Smooth muscle cell (in vitro differentiated cells): ENCODE results near the gene TRMT2A. TPM values are rescaled to one million over a fixed set of nuclear protein-coding genes. Genes with fewer than 3 reads are reported as not detected.

ENCODE experiments used
- DNase-seq: peaks from one replicate; lab custom pipeline; 2025; ENCODE audit not compliant: unreplicated experiment; lab: John Stamatoyannopoulos, UW
- H2AFZ ChIP-seq: fragments of 200-600 bp; sonication (generic); 2 replicates; pipeline ENCODE4 v1.6.0; 2016; ENCODE audit warnings: antibody characterized with exemption, low read depth, mild to moderate bottlenecking
- H3F3A ChIP-seq: fragments of 200-600 bp; sonication (generic); 2 replicates; pipeline ENCODE4 v1.6.0; 2017; ENCODE audit warnings: antibody characterized with exemption, low read depth
- H3K27ac ChIP-seq: fragments of 200-600 bp; sonication (generic); 2 replicates; pipeline ENCODE4 v1.5.1; 2016; ENCODE audit warnings: low read depth, mild to moderate bottlenecking
- H3K27me3 ChIP-seq: fragments of 200-600 bp; sonication (generic); 2 replicates; pipeline ENCODE4 v1.6.1; 2016; ENCODE audit warnings: low read depth, mild to moderate bottlenecking
- H3K36me3 ChIP-seq: fragments of 200-600 bp; sonication (generic); 2 replicates; pipeline ENCODE4 v1.5.1; 2016; ENCODE audit warnings: low read depth
- H3K4me1 ChIP-seq: fragments of 200-600 bp; sonication (generic); 2 replicates; pipeline ENCODE4 v1.5.1; 2016; ENCODE audit warnings: low read depth
- H3K4me2 ChIP-seq: fragments of 200-600 bp; sonication (generic); 2 replicates; pipeline ENCODE4 v1.6.0; 2016; ENCODE audit warnings: mild to moderate bottlenecking
- H3K4me3 ChIP-seq: fragments of 200-600 bp; sonication (generic); 2 replicates; pipeline ENCODE4 v1.5.1; 2016; ENCODE audit warnings: mild to moderate bottlenecking
- H3K79me2 ChIP-seq: fragments of 200-600 bp; sonication (generic); 2 replicates; pipeline ENCODE4 v1.6.0; 2016; ENCODE audit warnings: low read depth, mild to moderate bottlenecking
- H3K9ac ChIP-seq: fragments of 200-600 bp; sonication (generic); 2 replicates; pipeline ENCODE4 v1.6.0; 2016; ENCODE audit warnings: low read depth
- H3K9me3 ChIP-seq: fragments of 200-600 bp; sonication (generic); replicated peaks from 2 replicates; pipeline ENCODE4 v1.5.1; 2016; ENCODE audit warnings: low read depth
- H4K20me1 ChIP-seq: fragments of 200-600 bp; sonication (generic); 2 replicates; pipeline ENCODE4 v1.6.0; 2016; ENCODE audit warnings: low read depth
- WGBS: methylation state at CpG from one replicate; pipeline ENCODE4 v1.1.7; 2016; ENCODE audit warnings: low lambda C conversion rate; 5-methylcytosine and 5-hydroxymethylcytosine counted together
- polyA plus RNA-seq: library from polyadenylated mRNA; unstranded; fragments of >200 nt; fragmentation: Nextera tagmentation; extraction: Ambion mirVana; gene quantifications from 2 replicates; pipeline ENCODE4 v1.2.1, GENCODE V29; 2016
- total RNA-seq: library from RNA; depleted of rRNA; stranded (reverse); fragments of >200 nt; gene quantifications from 2 replicates; pipeline ENCODE4 v1.2.3, GENCODE V29; 2014
- TF ChIP-seq, protein P1 (sequence below): fragments of 200-600 bp; sonication (generic); IDR thresholded peaks from 2 replicates; pipeline ENCODE4 v1.5.1; 2017; ENCODE audit warnings: borderline replicate concordance, mild to moderate bottlenecking, antibody characterized with exemption; ENCODE audit not compliant: insufficient read depth, poor library complexity, severe bottlenecking

Gene TRMT2A
- total and polyA plus RNA-seq, 2 experiments from 2014 or later = 21.1 to 32.1 TPM

DNA sequence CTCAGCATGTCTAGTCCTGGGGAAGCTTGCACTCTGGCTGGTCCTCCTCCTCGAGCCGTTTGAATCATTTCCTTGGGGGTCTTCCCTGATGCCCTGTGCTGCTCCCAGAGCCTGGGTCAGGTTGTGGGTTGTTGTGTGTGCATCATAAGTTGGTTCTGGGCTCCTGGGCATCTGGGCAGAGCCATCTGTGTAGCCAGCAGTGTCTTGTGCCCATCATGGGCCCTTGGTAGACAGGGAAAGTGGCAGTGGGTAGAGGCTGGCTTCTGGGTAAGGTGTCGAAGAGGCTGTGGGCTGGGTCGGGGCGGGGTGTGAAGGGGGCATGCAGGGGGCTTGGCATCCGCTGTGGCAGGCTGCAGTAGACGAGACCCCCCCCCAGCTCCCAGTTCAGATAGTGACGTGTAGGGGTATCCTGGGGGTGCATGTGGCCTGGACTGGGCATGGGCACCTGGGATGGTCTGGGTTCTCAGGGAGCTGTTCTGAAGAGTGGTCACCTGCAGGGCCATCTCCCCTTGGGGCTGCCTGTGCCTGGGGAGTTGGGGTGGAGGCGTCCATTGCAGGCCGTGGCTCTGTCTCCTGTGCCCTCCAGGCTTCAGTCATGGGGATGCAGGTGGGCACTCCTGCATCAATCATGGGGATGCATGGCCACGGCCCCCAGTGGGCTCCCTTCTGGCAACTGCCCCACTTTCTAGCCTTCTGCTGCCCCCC, 7.2 kb upstream of the TRMT2A start:
- TF ChIP-seq, protein P1, sequence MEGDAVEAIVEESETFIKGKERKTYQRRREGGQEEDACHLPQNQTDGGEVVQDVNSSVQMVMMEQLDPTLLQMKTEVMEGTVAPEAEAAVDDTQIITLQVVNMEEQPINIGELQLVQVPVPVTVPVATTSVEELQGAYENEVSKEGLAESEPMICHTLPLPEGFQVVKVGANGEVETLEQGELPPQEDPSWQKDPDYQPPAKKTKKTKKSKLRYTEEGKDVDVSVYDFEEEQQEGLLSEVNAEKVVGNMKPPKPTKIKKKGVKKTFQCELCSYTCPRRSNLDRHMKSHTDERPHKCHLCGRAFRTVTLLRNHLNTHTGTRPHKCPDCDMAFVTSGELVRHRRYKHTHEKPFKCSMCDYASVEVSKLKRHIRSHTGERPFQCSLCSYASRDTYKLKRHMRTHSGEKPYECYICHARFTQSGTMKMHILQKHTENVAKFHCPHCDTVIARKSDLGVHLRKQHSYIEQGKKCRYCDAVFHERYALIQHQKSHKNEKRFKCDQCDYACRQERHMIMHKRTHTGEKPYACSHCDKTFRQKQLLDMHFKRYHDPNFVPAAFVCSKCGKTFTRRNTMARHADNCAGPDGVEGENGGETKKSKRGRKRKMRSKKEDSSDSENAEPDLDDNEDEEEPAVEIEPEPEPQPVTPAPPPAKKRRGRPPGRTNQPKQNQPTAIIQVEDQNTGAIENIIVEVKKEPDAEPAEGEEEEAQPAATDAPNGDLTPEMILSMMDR = no peak
- 98% methylated on average over 7 of the region's 11 CpGs for WGBS
- H3K9me3 ChIP-seq = no peaks in the 10 kb centered on the region
- H3K27me3 ChIP-seq = no peaks in the 10 kb centered on the region
- peaks cover 7% of the 10 kb centered on the region for H3F3A ChIP-seq
- no peak overlapping the region for H3K4me2 ChIP-seq
- no peaks in the 10 kb centered on the region for H3K4me1 ChIP-seq
- no peak for DNase-seq
- no peak overlapping the region for H3K9ac ChIP-seq
- H3K27ac ChIP-seq = no peak overlapping the region
- H3K36me3 ChIP-seq = peaks cover 5% of the 10 kb centered on the region
- peaks cover 32% of the 10 kb centered on the region for H3K79me2 ChIP-seq
- no peak overlapping the region for H3K4me3 ChIP-seq
- peaks cover 38% of the 10 kb centered on the region for H4K20me1 ChIP-seq
- H2AFZ ChIP-seq = no peak overlapping the region

DNA sequence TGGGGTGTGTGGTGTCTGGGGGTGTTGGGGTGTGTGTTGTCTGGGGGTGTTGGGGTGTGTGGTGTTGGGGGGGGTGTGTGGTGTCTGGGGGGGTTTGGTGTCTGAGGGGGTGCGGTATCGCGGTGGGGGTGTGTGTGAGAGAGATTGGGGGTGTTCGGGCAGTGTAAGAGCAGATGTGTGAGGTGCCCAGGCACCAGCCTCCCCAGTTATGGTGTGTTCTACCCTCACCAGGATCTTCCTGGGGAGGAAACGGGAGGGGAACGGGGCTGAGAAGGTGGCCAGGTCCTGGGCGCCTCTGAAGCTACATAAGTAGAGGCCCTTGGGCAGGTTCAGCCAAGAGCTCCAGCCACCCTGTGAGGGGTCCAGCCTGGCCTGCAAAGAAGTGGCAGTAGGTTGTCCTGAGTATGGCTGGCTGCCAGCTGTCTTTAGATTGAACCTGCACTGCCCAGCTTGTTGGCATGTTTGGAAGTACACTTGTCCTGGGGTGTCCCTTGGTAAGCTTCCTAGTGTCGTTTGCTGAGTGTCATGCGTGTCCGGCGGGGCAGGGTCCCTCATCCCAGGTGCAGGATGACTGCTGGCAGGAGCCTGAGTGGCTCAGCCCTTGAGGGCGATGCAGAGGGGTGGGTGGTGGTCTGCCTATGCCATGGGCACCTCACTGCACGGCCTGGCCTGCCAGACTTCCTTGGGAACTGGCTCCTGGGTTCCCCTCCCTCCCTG, 6.5 kb upstream of the TRMT2A start:
- H3K79me2 ChIP-seq = peaks cover 39% of the 10 kb centered on the region
- DNase-seq = no peak
- H4K20me1 ChIP-seq = peaks cover 41% of the 10 kb centered on the region
- H3K4me1 ChIP-seq = peaks cover 6% of the 10 kb centered on the region
- peaks cover 4% of the 10 kb centered on the region for H3F3A ChIP-seq
- H3K27me3 ChIP-seq = no peaks in the 10 kb centered on the region
- WGBS = 99% methylated on average over 9 of the region's 13 CpGs
- TF ChIP-seq, protein P1 = no peak
- no peaks in the 10 kb centered on the region for H3K9me3 ChIP-seq
- H2AFZ ChIP-seq = no peak overlapping the region
- peaks cover 5% of the 10 kb centered on the region for H3K36me3 ChIP-seq
- H3K4me2 ChIP-seq = no peak overlapping the region
- no peak overlapping the region for H3K27ac ChIP-seq
- H3K9ac ChIP-seq = no peak overlapping the region
- H3K4me3 ChIP-seq = no peak overlapping the region

DNA sequence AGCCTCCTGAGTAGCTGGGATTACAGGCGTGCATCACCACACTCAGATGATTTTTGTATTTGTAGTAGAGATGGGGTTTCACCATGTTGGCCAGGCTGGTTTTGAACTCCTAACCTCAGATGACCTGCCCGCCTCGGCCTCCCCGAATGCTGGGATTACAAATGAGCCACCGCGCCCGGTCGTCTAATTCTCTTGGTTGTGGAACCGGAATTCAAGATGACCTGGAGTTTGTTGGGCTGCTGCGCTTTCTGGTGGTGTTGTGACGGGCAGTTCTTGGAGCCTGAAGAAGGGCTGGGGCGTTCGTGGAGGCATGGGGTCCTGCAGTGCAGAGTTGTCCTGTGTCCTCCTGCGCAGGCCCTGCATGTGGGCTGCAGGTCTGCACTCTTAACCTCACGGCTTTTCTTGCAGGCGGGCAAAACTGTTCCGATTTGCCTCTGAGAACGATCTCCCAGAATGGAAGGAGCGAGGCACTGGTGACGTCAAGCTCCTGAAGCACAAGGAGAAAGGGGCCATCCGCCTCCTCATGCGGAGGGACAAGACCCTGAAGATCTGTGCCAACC, 4.9 kb upstream of the TRMT2A start:
- Histone ChIP-seq H3K27ac (no peak overlapping the region), H3K4me3 (no peak overlapping the region), H3F3A (peaks cover 7% of the 10 kb centered on the region), H2AFZ (no peak overlapping the region), H3K4me1 (peaks cover 9% of the 10 kb centered on the region), H3K4me2 (no peak overlapping the region), H3K9me3 (no peaks in the 10 kb centered on the region), H3K79me2 (peaks cover 49% of the 10 kb centered on the region), H3K27me3 (no peaks in the 10 kb centered on the region), H3K36me3 (peaks cover 5% of the 10 kb centered on the region), H3K9ac (no peak overlapping the region), H4K20me1 (peaks cover 43% of the 10 kb centered on the region)
- DNase-seq = no peak
- WGBS = 97% methylated on average over 22 of the region's 22 CpGs
- TF ChIP-seq, protein P1 = no peak
